ENCODE measurements around the gene MAP2K6.

MAP2K6 gene

GRCh38 chr17:69575346-69575761 lies 160.9 kb downstream of the MAP2K6 start:
- Mint-ChIP-seq H3K4me1 (ENCODE audit: low read depth) (peaks cover 4% of the 10 kb centered on the region), H3K27me3 (peaks cover 13% of the 10 kb centered on the region), H3K4me3 (no peak overlapping the region), H3K27ac (no peak overlapping the region), H3K9me3 (ENCODE audit: low read depth) (no peaks in the 10 kb centered on the region), H3K36me3 (no peaks in the 10 kb centered on the region)

GRCh38 chr17:69577098-69577497 lies 162.6 kb downstream of the MAP2K6 start:
- H3K27ac Mint-ChIP-seq, result no peak overlapping the region
- H3K27me3 Mint-ChIP-seq, result peaks cover 11% of the 10 kb centered on the region
- peaks cover 12% of the 10 kb centered on the region for H3K4me1 Mint-ChIP-seq (ENCODE audit: low read depth)

GRCh38 chr17:69578385-69578936 lies 164.0 kb downstream of the MAP2K6 start:
- Mint-ChIP-seq H3K36me3 (no peaks in the 10 kb centered on the region), H3K4me3 (no peak overlapping the region), H3K9me3 (ENCODE audit: low read depth) (no peaks in the 10 kb centered on the region), H3K27ac (no peak overlapping the region), H3K4me1 (ENCODE audit: low read depth) (peaks cover 12% of the 10 kb centered on the region), H3K27me3 (peaks cover 11% of the 10 kb centered on the region)

More at GRCh38 chr17:69577098-69577497, 162.6 kb downstream of the MAP2K6 start:
- Mint-ChIP-seq H3K9me3 (ENCODE audit: low read depth) (no peaks in the 10 kb centered on the region), H3K36me3 (no peaks in the 10 kb centered on the region), H3K4me3 (no peak overlapping the region)

GRCh38 chr17:69579961-69580677 lies 165.6 kb downstream of the MAP2K6 start:
- Mint-ChIP-seq H3K4me3 (peak overlapping the region; percentile 1), H3K27ac (no peak overlapping the region), H3K4me1 (ENCODE audit: low read depth) (peaks cover 12% of the 10 kb centered on the region), H3K27me3 (peaks cover 11% of the 10 kb centered on the region), H3K9me3 (ENCODE audit: low read depth) (no peaks in the 10 kb centered on the region), H3K36me3 (no peaks in the 10 kb centered on the region)

GRCh38 chr17:69581061-69581961 lies 166.8 kb downstream of the MAP2K6 start:
- H3K36me3 Mint-ChIP-seq, result no peaks in the 10 kb centered on the region
- peak overlapping the region; percentile 84 for H3K4me3 Mint-ChIP-seq
- peaks cover 11% of the 10 kb centered on the region for H3K27me3 Mint-ChIP-seq
- H3K9me3 Mint-ChIP-seq (ENCODE audit: low read depth), result no peaks in the 10 kb centered on the region
- H3K27ac Mint-ChIP-seq, result no peak overlapping the region
- H3K4me1 Mint-ChIP-seq (ENCODE audit: low read depth), result peaks cover 12% of the 10 kb centered on the region

- Mint-ChIP-seq H3K27ac (no peak overlapping the region), H3K4me1 (ENCODE audit: low read depth) (no peaks in the 10 kb centered on the region), H3K27me3 (peaks cover 1% of the 10 kb centered on the region), H3K9me3 (ENCODE audit: low read depth) (no peaks in the 10 kb centered on the region), H3K36me3 (no peaks in the 10 kb centered on the region), H3K4me3 (no peak overlapping the region)
Measured at GRCh38 chr17:69588316-69588715, 173.8 kb downstream of the MAP2K6 start.

GRCh38 chr17:69588827-69589239 lies 174.3 kb downstream of the MAP2K6 start:
- Mint-ChIP-seq H3K4me3 (no peak overlapping the region), H3K27me3 (peaks cover 1% of the 10 kb centered on the region), H3K4me1 (ENCODE audit: low read depth) (no peaks in the 10 kb centered on the region), H3K27ac (no peak overlapping the region), H3K9me3 (ENCODE audit: low read depth) (no peaks in the 10 kb centered on the region), H3K36me3 (no peaks in the 10 kb centered on the region)

GRCh38 chr17:69590671-69591070 lies 176.2 kb downstream of the MAP2K6 start:
- Mint-ChIP-seq H3K27ac (no peak overlapping the region), H3K4me1 (ENCODE audit: low read depth) (no peaks in the 10 kb centered on the region), H3K36me3 (no peaks in the 10 kb centered on the region), H3K27me3 (peaks cover 1% of the 10 kb centered on the region), H3K4me3 (no peak overlapping the region), H3K9me3 (ENCODE audit: low read depth) (no peaks in the 10 kb centered on the region)

- Mint-ChIP-seq H3K36me3 (no peaks in the 10 kb centered on the region), H3K4me3 (no peak overlapping the region), H3K27ac (no peak overlapping the region), H3K4me1 (ENCODE audit: low read depth) (no peaks in the 10 kb centered on the region), H3K9me3 (ENCODE audit: low read depth) (no peaks in the 10 kb centered on the region), H3K27me3 (peaks cover 1% of the 10 kb centered on the region)
Measured at GRCh38 chr17:69592692-69593350, 178.3 kb downstream of the MAP2K6 start.

- Mint-ChIP-seq H3K36me3 (no peaks in the 10 kb centered on the region), H3K4me1 (ENCODE audit: low read depth) (no peaks in the 10 kb centered on the region), H3K4me3 (no peak overlapping the region), H3K9me3 (ENCODE audit: low read depth) (no peaks in the 10 kb centered on the region), H3K27me3 (peaks cover 1% of the 10 kb centered on the region), H3K27ac (no peak overlapping the region)
Measured at GRCh38 chr17:69593351-69593715, 178.8 kb downstream of the MAP2K6 start.

GRCh38 chr17:69593716-69594115 lies 179.2 kb downstream of the MAP2K6 start:
- no peaks in the 10 kb centered on the region for H3K36me3 Mint-ChIP-seq
- H3K27ac Mint-ChIP-seq, result no peak overlapping the region
- H3K4me3 Mint-ChIP-seq, result no peak overlapping the region
- H3K27me3 Mint-ChIP-seq, result peaks cover 1% of the 10 kb centered on the region
- no peaks in the 10 kb centered on the region for H3K4me1 Mint-ChIP-seq (ENCODE audit: low read depth)
- H3K9me3 Mint-ChIP-seq (ENCODE audit: low read depth), result no peaks in the 10 kb centered on the region

GRCh38 chr17:69594641-69595040 lies 180.1 kb downstream of the MAP2K6 start:
- H3K4me3 Mint-ChIP-seq, result no peak overlapping the region
- no peak overlapping the region for H3K27ac Mint-ChIP-seq

GRCh38 chr17:69596141-69596540 lies 181.6 kb downstream of the MAP2K6 start:
- no peaks in the 10 kb centered on the region for H3K9me3 Mint-ChIP-seq (ENCODE audit: low read depth)
- H3K4me3 Mint-ChIP-seq, result no peak overlapping the region
- no peak overlapping the region for H3K27ac Mint-ChIP-seq
- no peaks in the 10 kb centered on the region for H3K36me3 Mint-ChIP-seq
- H3K27me3 Mint-ChIP-seq, result peaks cover 1% of the 10 kb centered on the region
- no peaks in the 10 kb centered on the region for H3K4me1 Mint-ChIP-seq (ENCODE audit: low read depth)

More at GRCh38 chr17:69594641-69595040, 180.1 kb downstream of the MAP2K6 start:
- H3K27me3 Mint-ChIP-seq, result peaks cover 1% of the 10 kb centered on the region
- no peaks in the 10 kb centered on the region for H3K9me3 Mint-ChIP-seq (ENCODE audit: low read depth)
- no peaks in the 10 kb centered on the region for H3K4me1 Mint-ChIP-seq (ENCODE audit: low read depth)
- H3K36me3 Mint-ChIP-seq, result no peaks in the 10 kb centered on the region

GRCh38 chr17:69597898-69598692 lies 183.6 kb downstream of the MAP2K6 start:
- Mint-ChIP-seq H3K4me1 (ENCODE audit: low read depth) (peaks cover 8% of the 10 kb centered on the region), H3K9me3 (ENCODE audit: low read depth) (no peaks in the 10 kb centered on the region), H3K27ac (no peak overlapping the region), H3K36me3 (no peaks in the 10 kb centered on the region), H3K4me3 (no peak overlapping the region), H3K27me3 (no peaks in the 10 kb centered on the region)
